Naive thymus-derived CD4-positive, alpha-beta T cell (primary cell): Measurements from ENCODE around the gene INSC. TPM values are rescaled to one million over a fixed set of nuclear protein-coding genes. Genes with fewer than 3 reads are reported as not detected.

ENCODE experiments used
- ATAC-seq: fragments of 150-1000 bp; cut with Tn5 transposase; 2 replicates; pipeline ENCODE4 v1.10.0; 2021; ENCODE audit warnings: mild to moderate bottlenecking, moderate library complexity
- CTCF ChIA-PET: fragments of 350-600 bp; sonication (Branson Sonifier 250); formaldehyde crosslinking; loops from one replicate; lab custom pipeline; 2021; ENCODE audit warnings: antibody characterized with exemption; lab: Charles Lee
- POLR2A ChIA-PET: fragments of 350-600 bp; sonication (Branson Sonifier 250); formaldehyde crosslinking; loops from one replicate; lab custom pipeline; 2021; ENCODE audit warnings: antibody characterized with exemption, inconsistent platforms; lab: Charles Lee
- DNase-seq, 9 donors: peaks; one replicate each; pipeline versions ENCODE4 v3.0.0 to v3.0.0-alpha.2; 2020 to 2022; ENCODE audit warnings: mixed read lengths in 1 of 9
- H3K27ac ChIP-seq: one replicate; pipeline ENCODE4 v1.7.0; 2013; ENCODE audit warnings: mild to moderate bottlenecking, low read depth, low read length, moderate library complexity
- H3K27me3 ChIP-seq, 2 donors: one replicate each; pipeline ENCODE4 v1.7.0; 2013; ENCODE audit warnings: low read length in 2 of 2, mild to moderate bottlenecking in 2 of 2, moderate library complexity in 2 of 2; ENCODE audit not compliant: control insufficient read depth in 2 of 2, insufficient read depth in 2 of 2
- H3K36me3 ChIP-seq, 3 experiments: 1 replicate in 2 of 3; 2 replicates in 1 of 3; pipeline ENCODE4 v1.7.0; 2013; ENCODE audit warnings: low read length in 3 of 3, mild to moderate bottlenecking in 3 of 3, moderate library complexity in 1 of 3; ENCODE audit not compliant: insufficient read depth in 3 of 3, control insufficient read depth in 2 of 3
- H3K4me1 ChIP-seq, 2 donors: one replicate each; pipeline ENCODE4 v1.7.0; 2013; ENCODE audit warnings: low read length in 2 of 2, mild to moderate bottlenecking in 2 of 2, moderate library complexity in 1 of 2; ENCODE audit not compliant: control insufficient read depth in 2 of 2, insufficient read depth in 2 of 2
- H3K4me3 ChIP-seq: 2 replicates; pipeline ENCODE4 v1.7.0; 2013; ENCODE audit warnings: mild to moderate bottlenecking, low read length
- H3K9me3 ChIP-seq, 3 experiments: 1 replicate in 2 of 3; 2 replicates in 1 of 3; pipeline ENCODE4 v1.7.0; 2013; ENCODE audit warnings: low read length in 3 of 3; ENCODE audit not compliant: control insufficient read depth in 2 of 3
- H3K27ac Mint-ChIP-seq, 9 donors: one replicate each; pipeline ENCODE4 v1.8.0; 2020 to 2022; ENCODE audit warnings: mixed read lengths in 9 of 9, mild to moderate bottlenecking in 8 of 9, moderate library complexity in 5 of 9, inconsistent platforms in 2 of 9
- H3K27me3 Mint-ChIP-seq, 5 donors: one replicate each; pipeline ENCODE4 v1.8.0; 2021 to 2022; ENCODE audit warnings: mixed read lengths in 5 of 5, mild to moderate bottlenecking in 1 of 5
- H3K36me3 Mint-ChIP-seq, 5 donors: one replicate each; pipeline ENCODE4 v1.8.0; 2020 to 2022; ENCODE audit warnings: mixed read lengths in 5 of 5, mild to moderate bottlenecking in 3 of 5, inconsistent platforms in 1 of 5
- H3K4me1 Mint-ChIP-seq, 7 donors: one replicate each; pipeline ENCODE4 v1.8.0; 2020 to 2022; ENCODE audit warnings: mixed read lengths in 7 of 7, mild to moderate bottlenecking in 3 of 7, inconsistent platforms in 1 of 7
- H3K4me3 Mint-ChIP-seq, 10 donors: one replicate each; pipeline ENCODE4 v1.8.0; 2020 to 2022; ENCODE audit warnings: mild to moderate bottlenecking in 10 of 10, mixed read lengths in 10 of 10, moderate library complexity in 6 of 10, inconsistent platforms in 2 of 10
- H3K9me3 Mint-ChIP-seq, 11 donors: one replicate each; pipeline ENCODE4 v1.8.0; 2020 to 2022; ENCODE audit warnings: mixed read lengths in 11 of 11, mild to moderate bottlenecking in 4 of 11, inconsistent platforms in 1 of 11, moderate library complexity in 1 of 11
- intact Hi-C, 2 donors: fragments of 100-400 bp; cut with micrococcal nuclease; formaldehyde crosslinking; loops; one replicate each; pipeline ENCODE4 v1.15.1; 2023
- polyA plus RNA-seq, 2 donors: library from polyadenylated mRNA; unstranded; fragments of 300-500 nt; fragmentation: Illumina TruSeq; gene quantifications; one replicate each; pipeline ENCODE4 v1.2.3, GENCODE V29; 2021
- total RNA-seq, 6 experiments: library from RNA in 5 of 6; stranded (reverse) in 5 of 6; gene quantifications; 1 replicate in 5 of 6; 2 replicates in 1 of 6; pipeline ENCODE4 v1.2.3 and lab custom pipeline; 2021 to 2026

Gene INSC
- total and polyA plus RNA-seq, 7 experiments from 2014 or later: 0.14 to 0.56 (median 0.22) TPM; not detected in 2

- Mint-ChIP-seq H3K36me3 (no peaks in the 10 kb centered on the region), H3K4me1 (no peaks in the 10 kb centered on the region), H3K27me3 (peaks cover 0 to 13% (median 9%) of the 10 kb centered on the region in 5 donors), H3K9me3 (peaks cover 0 to 3% (median 0%) of the 10 kb centered on the region in 11 donors), H3K27ac (peak overlapping the region in 1 of 9 donors; percentile 2), H3K4me3 (no peak overlapping the region)
- ATAC-seq: no peak
- Histone ChIP-seq H3K4me1 (no peaks in the 10 kb centered on the region), H3K36me3 (no peaks in the 10 kb centered on the region), H3K4me3 (no peak overlapping the region), H3K27me3 (no peaks in the 10 kb centered on the region), H3K9me3 (no peaks in the 10 kb centered on the region), H3K27ac (no peak overlapping the region)
- ChIA-PET CTCF (interaction anchor here (1.1 kb wide), 1 partner anchor 15 kb away, joined by 4 read pairs; no protein-coding TSS in a partner anchor), POLR2A (no interaction called here)
- intact Hi-C loops: no loop called here
- DNase-seq: no peak
Observed at GRCh38 chr11:15195454-15196200, 80.9 kb downstream of the INSC start.

- intact Hi-C loops: no loop called here
Observed at GRCh38 chr11:15196704-15197103, 82.0 kb downstream of the INSC start.

GRCh38 chr11:15197696-15198095 lies 83.0 kb downstream of the INSC start:
- no peak overlapping the region for H3K4me3 ChIP-seq
- H3K9me3 ChIP-seq: no peaks in the 10 kb centered on the region
- intact Hi-C loops: no loop called here
- DNase-seq: no peak
- POLR2A ChIA-PET: no interaction called here
- no peaks in the 10 kb centered on the region for H3K36me3 Mint-ChIP-seq
- no peaks in the 10 kb centered on the region for H3K4me1 Mint-ChIP-seq
- H3K4me3 Mint-ChIP-seq: no peak overlapping the region
- no peaks in the 10 kb centered on the region for H3K36me3 ChIP-seq
- H3K27me3 Mint-ChIP-seq: peaks cover 0 to 14% (median 7%) of the 10 kb centered on the region in 5 donors
- no peak overlapping the region for H3K27ac Mint-ChIP-seq
- H3K9me3 Mint-ChIP-seq: no peaks in the 10 kb centered on the region
- CTCF ChIA-PET: no interaction called here
- H3K4me1 ChIP-seq: no peaks in the 10 kb centered on the region
- ATAC-seq: no peak
- H3K27ac ChIP-seq: no peak overlapping the region
- H3K27me3 ChIP-seq: no peaks in the 10 kb centered on the region

More at GRCh38 chr11:15196704-15197103, 82.0 kb downstream of the INSC start:
- no peaks in the 10 kb centered on the region for H3K27me3 ChIP-seq
- Mint-ChIP-seq H3K27ac (no peak overlapping the region), H3K4me3 (no peak overlapping the region), H3K9me3 (no peaks in the 10 kb centered on the region), H3K27me3 (peaks cover 0 to 14% (median 8%) of the 10 kb centered on the region in 5 donors), H3K36me3 (no peaks in the 10 kb centered on the region), H3K4me1 (no peaks in the 10 kb centered on the region)
- no peaks in the 10 kb centered on the region for H3K9me3 ChIP-seq
- no peak overlapping the region for H3K4me3 ChIP-seq
- ATAC-seq (no peak), DNase-seq (no peak)
- ChIA-PET CTCF (no interaction called here), POLR2A (no interaction called here)
- H3K27ac ChIP-seq: no peak overlapping the region
- H3K4me1 ChIP-seq: no peaks in the 10 kb centered on the region
- H3K36me3 ChIP-seq: no peaks in the 10 kb centered on the region

- Mint-ChIP-seq H3K27ac (no peak overlapping the region), H3K36me3 (no peaks in the 10 kb centered on the region), H3K9me3 (no peaks in the 10 kb centered on the region), H3K4me1 (no peaks in the 10 kb centered on the region), H3K27me3 (peaks cover 0 to 14% (median 8%) of the 10 kb centered on the region in 5 donors), H3K4me3 (no peak overlapping the region)
- H3K4me1 ChIP-seq: no peaks in the 10 kb centered on the region
- ChIA-PET CTCF (no interaction called here), POLR2A (no interaction called here)
- intact Hi-C loops: no loop called here
- ATAC-seq: no peak
- H3K36me3 ChIP-seq: no peaks in the 10 kb centered on the region
- DNase-seq: no peak
- H3K27ac ChIP-seq: no peak overlapping the region
- H3K9me3 ChIP-seq: no peaks in the 10 kb centered on the region
- H3K4me3 ChIP-seq: no peak overlapping the region
- no peaks in the 10 kb centered on the region for H3K27me3 ChIP-seq
Observed at GRCh38 chr11:15198284-15198683, 83.6 kb downstream of the INSC start.

- Histone ChIP-seq H3K27ac (no peak overlapping the region), H3K4me3 (no peak overlapping the region), H3K4me1 (no peaks in the 10 kb centered on the region), H3K27me3 (no peaks in the 10 kb centered on the region), H3K36me3 (no peaks in the 10 kb centered on the region), H3K9me3 (no peaks in the 10 kb centered on the region)
- no peaks in the 10 kb centered on the region for H3K9me3 Mint-ChIP-seq
- H3K27ac Mint-ChIP-seq: no peak overlapping the region
- no peak overlapping the region for H3K4me3 Mint-ChIP-seq
- DNase-seq (no peak), ATAC-seq (no peak)
- peaks cover 0 to 14% (median 8%) of the 10 kb centered on the region in 5 donors for H3K27me3 Mint-ChIP-seq
- H3K4me1 Mint-ChIP-seq: no peaks in the 10 kb centered on the region
- no peaks in the 10 kb centered on the region for H3K36me3 Mint-ChIP-seq
- ChIA-PET POLR2A (no interaction called here), CTCF (interaction anchor here (0.7 to 0.9 kb wide), 2 partner anchors 100 to 1722 kb away, joined by 3 read pairs; no protein-coding TSS in a partner anchor)
- intact Hi-C loops: loop anchor here in 1 of 2 donors (10.0 kb wide), 1 partner anchor 665 kb away; no protein-coding TSS in a partner anchor
Observed at GRCh38 chr11:15199693-15200092, 85.0 kb downstream of the INSC start.

GRCh38 chr11:15200696-15201095 lies 86.0 kb downstream of the INSC start:
- DNase-seq (no peak), ATAC-seq (no peak)
- Histone ChIP-seq H3K4me1 (no peaks in the 10 kb centered on the region), H3K9me3 (no peaks in the 10 kb centered on the region), H3K4me3 (no peak overlapping the region), H3K27ac (no peak overlapping the region), H3K36me3 (no peaks in the 10 kb centered on the region), H3K27me3 (no peaks in the 10 kb centered on the region)
- Mint-ChIP-seq H3K4me3 (no peak overlapping the region), H3K4me1 (no peaks in the 10 kb centered on the region), H3K27me3 (peaks cover 0 to 14% (median 7%) of the 10 kb centered on the region in 5 donors), H3K36me3 (no peaks in the 10 kb centered on the region), H3K27ac (no peak overlapping the region), H3K9me3 (no peaks in the 10 kb centered on the region)
- intact Hi-C loops: loop anchor here in 1 of 2 donors (10.0 kb wide), 1 partner anchor 666 kb away; no protein-coding TSS in a partner anchor
- POLR2A ChIA-PET: no interaction called here
- CTCF ChIA-PET: no interaction called here

GRCh38 chr11:15201586-15201985 lies 86.9 kb downstream of the INSC start:
- ChIA-PET CTCF (no interaction called here), POLR2A (no interaction called here)
- Histone ChIP-seq H3K27ac (no peak overlapping the region), H3K9me3 (no peaks in the 10 kb centered on the region), H3K36me3 (no peaks in the 10 kb centered on the region), H3K27me3 (no peaks in the 10 kb centered on the region), H3K4me1 (no peaks in the 10 kb centered on the region), H3K4me3 (no peak overlapping the region)
- H3K4me3 Mint-ChIP-seq: no peak overlapping the region
- no peak for DNase-seq
- ATAC-seq: no peak
- H3K27ac Mint-ChIP-seq: no peak overlapping the region
- H3K36me3 Mint-ChIP-seq: no peaks in the 10 kb centered on the region
- intact Hi-C loops: loop anchor here in 1 of 2 donors (10.0 kb wide), 1 partner anchor 667 kb away; no protein-coding TSS in a partner anchor
- H3K27me3 Mint-ChIP-seq: peaks cover 0 to 14% (median 5%) of the 10 kb centered on the region in 5 donors
- H3K4me1 Mint-ChIP-seq: no peaks in the 10 kb centered on the region
- no peaks in the 10 kb centered on the region for H3K9me3 Mint-ChIP-seq
